Measurements from ENCODE around the gene LPIN2. TPM values are rescaled to one million over a fixed set of nuclear protein-coding genes. Genes with fewer than 3 reads are reported as not detected.
"Not testable (repeated sequence)": the region's sequence is repeated elsewhere in the genome, so short reads cannot be mapped to it uniquely, and the experiment has no call there.

The LPIN2 gene
- total RNA-seq, 1 donor, result 48.1 TPM

DNA sequence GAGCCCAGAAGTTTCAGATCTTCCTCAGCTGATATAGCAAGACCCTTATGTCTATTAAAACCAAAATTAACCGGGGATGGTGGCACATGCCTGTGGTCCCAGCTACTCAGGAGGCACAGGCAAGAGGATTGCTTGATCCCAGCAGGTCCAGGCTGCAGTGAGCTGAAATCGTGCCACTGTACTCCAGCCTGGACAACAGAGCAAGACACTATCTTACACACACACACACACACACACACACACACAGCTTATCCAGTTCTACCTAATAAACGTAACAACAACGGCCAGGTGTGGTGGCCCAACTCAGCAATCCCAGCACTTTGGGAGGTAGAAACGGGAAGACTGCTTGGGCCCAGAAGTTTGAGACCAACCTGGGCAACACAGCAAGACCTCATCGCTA is 7.5 kb downstream of the LPIN2 start:
- H3K36me3 ChIP-seq (ENCODE audit: insufficient read depth, low read length), result peaks cover 46% of the 10 kb centered on the region

DNA sequence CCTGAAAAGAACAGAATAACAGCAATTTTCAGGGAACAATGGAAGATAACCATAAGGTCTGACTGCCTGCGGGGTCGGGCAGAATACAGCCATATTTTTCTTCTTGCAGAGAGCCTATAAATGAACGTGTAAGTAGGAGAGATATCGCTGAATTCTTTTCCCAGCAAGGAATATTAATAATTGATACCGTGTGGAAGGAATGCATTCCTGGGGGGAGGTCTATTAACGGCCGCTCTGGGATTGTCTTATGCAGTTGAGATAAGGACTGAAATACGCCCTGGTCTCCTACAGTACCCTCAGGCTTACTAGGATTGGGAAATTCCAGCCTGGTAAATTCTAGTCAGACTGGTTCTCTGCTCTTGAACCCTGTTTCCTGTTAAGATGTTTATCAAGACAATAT is 9.2 kb downstream of the LPIN2 start:
- not testable (repeated sequence) for H3K4me1 ChIP-seq (ENCODE audit: insufficient read depth, low read length); H3K9me3 ChIP-seq (ENCODE audit: low read depth, low read length); H3K4me3 ChIP-seq (ENCODE audit: insufficient read depth, low read length); H3K27ac ChIP-seq (ENCODE audit: low read depth, low read length); H3K27me3 ChIP-seq (ENCODE audit: insufficient read depth, low read length); DNase-seq (ENCODE audit: insufficient read length, low spot score, missing footprints); H2AFZ ChIP-seq (ENCODE audit: low read length); H3K4me2 ChIP-seq (ENCODE audit: insufficient read depth, low read length)
- H4K20me1 ChIP-seq (ENCODE audit: insufficient read depth, low read length), result peaks cover 23% of the 10 kb centered on the region
- peaks cover 40% of the 10 kb centered on the region for H3K36me3 ChIP-seq (ENCODE audit: insufficient read depth, low read length)
- H3K79me2 ChIP-seq (ENCODE audit: insufficient read depth, low read length), result peaks cover 97% of the 10 kb centered on the region

More for the DNA sequence above, 7.5 kb downstream of the LPIN2 start:
- no peak for DNase-seq (ENCODE audit: insufficient read length, low spot score, missing footprints)
- H2AFZ ChIP-seq (ENCODE audit: low read length), result no peak overlapping the region
- TF ChIP-seq, protein P1, sequence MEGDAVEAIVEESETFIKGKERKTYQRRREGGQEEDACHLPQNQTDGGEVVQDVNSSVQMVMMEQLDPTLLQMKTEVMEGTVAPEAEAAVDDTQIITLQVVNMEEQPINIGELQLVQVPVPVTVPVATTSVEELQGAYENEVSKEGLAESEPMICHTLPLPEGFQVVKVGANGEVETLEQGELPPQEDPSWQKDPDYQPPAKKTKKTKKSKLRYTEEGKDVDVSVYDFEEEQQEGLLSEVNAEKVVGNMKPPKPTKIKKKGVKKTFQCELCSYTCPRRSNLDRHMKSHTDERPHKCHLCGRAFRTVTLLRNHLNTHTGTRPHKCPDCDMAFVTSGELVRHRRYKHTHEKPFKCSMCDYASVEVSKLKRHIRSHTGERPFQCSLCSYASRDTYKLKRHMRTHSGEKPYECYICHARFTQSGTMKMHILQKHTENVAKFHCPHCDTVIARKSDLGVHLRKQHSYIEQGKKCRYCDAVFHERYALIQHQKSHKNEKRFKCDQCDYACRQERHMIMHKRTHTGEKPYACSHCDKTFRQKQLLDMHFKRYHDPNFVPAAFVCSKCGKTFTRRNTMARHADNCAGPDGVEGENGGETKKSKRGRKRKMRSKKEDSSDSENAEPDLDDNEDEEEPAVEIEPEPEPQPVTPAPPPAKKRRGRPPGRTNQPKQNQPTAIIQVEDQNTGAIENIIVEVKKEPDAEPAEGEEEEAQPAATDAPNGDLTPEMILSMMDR (IDR thresholded peaks at IDR 0.05; ENCODE audit: extremely low read depth, low read depth, low read length), result no peak
- H3K27me3 ChIP-seq (ENCODE audit: insufficient read depth, low read length), result no peaks in the 10 kb centered on the region
- H3K27ac ChIP-seq (ENCODE audit: low read depth, low read length), result no peak overlapping the region
- H3K79me2 ChIP-seq (ENCODE audit: insufficient read depth, low read length), result peaks cover 99% of the 10 kb centered on the region
- no peak overlapping the region for H3K4me2 ChIP-seq (ENCODE audit: insufficient read depth, low read length)
- peaks cover 25% of the 10 kb centered on the region for H4K20me1 ChIP-seq (ENCODE audit: insufficient read depth, low read length)
- H3K4me1 ChIP-seq (ENCODE audit: insufficient read depth, low read length), result no peaks in the 10 kb centered on the region
- H3K4me3 ChIP-seq (ENCODE audit: insufficient read depth, low read length), result no peak overlapping the region
- H3K9me3 ChIP-seq (ENCODE audit: low read depth, low read length), result no peaks in the 10 kb centered on the region

DNA sequence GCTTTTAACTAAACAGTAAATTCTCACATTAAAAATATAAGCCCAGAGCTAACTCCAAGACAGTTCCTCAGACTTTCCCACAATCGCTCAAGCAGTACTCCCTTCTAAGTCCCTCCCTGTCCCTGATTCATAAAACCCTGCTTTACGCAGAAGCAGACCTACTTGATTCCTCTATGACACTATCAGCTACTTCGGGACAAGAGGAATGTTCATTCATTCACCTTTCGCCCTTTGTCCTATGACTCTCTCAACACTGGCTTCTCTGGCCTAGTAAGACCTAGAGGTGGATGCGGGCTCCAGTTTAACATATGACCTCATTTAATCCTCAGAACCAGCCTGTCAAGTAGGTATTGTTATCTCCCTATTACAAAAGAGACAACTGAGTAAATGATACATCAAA is 10.2 kb downstream of the LPIN2 start:
- Histone ChIP-seq H4K20me1 (ENCODE audit: insufficient read depth, low read length) (peaks cover 19% of the 10 kb centered on the region), H3K27me3 (ENCODE audit: insufficient read depth, low read length) (no peaks in the 10 kb centered on the region), H3K36me3 (ENCODE audit: insufficient read depth, low read length) (peaks cover 35% of the 10 kb centered on the region), H3K4me1 (ENCODE audit: insufficient read depth, low read length) (peaks cover 14% of the 10 kb centered on the region), H2AFZ (ENCODE audit: low read length) (no peak overlapping the region), H3K27ac (ENCODE audit: low read depth, low read length) (no peak overlapping the region), H3K4me3 (ENCODE audit: insufficient read depth, low read length) (no peak overlapping the region), H3K79me2 (ENCODE audit: insufficient read depth, low read length) (peaks cover 95% of the 10 kb centered on the region), H3K9me3 (ENCODE audit: low read depth, low read length) (no peaks in the 10 kb centered on the region), H3K4me2 (ENCODE audit: insufficient read depth, low read length) (no peak overlapping the region)
- DNase-seq (ENCODE audit: insufficient read length, low spot score, missing footprints), result no peak
- TF ChIP-seq, protein P1 (IDR thresholded peaks at IDR 0.05; ENCODE audit: extremely low read depth, low read depth, low read length), result no peak

DNA sequence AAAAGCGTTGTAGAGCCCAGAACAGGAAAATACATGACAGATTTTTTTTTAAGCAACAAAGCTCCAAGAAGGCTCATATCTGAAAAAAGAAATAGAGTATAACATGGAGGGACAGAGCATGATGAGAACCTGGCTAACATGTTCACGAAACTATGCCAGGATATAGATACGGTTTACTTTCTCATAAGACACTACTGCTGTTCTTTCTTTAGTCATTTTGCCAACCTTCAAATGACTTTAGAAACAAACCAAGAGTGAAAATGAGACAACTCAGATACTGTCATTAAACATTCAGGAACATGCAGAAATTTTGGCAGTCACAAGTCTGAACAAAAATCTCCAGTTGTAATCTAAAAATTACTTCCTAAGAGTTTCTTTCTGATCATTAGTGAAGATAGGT is 14.3 kb downstream of the LPIN2 start:
- Histone ChIP-seq H3K4me1 (ENCODE audit: insufficient read depth, low read length) (peaks cover 26% of the 10 kb centered on the region), H4K20me1 (ENCODE audit: insufficient read depth, low read length) (peaks cover 28% of the 10 kb centered on the region), H2AFZ (ENCODE audit: low read length) (no peak overlapping the region), H3K27ac (ENCODE audit: low read depth, low read length) (peak overlapping the region; percentile 62), H3K79me2 (ENCODE audit: insufficient read depth, low read length) (peaks cover 95% of the 10 kb centered on the region), H3K27me3 (ENCODE audit: insufficient read depth, low read length) (no peaks in the 10 kb centered on the region), H3K4me2 (ENCODE audit: insufficient read depth, low read length) (peak overlapping the region; percentile 4), H3K4me3 (ENCODE audit: insufficient read depth, low read length) (no peak overlapping the region), H3K9me3 (ENCODE audit: low read depth, low read length) (no peaks in the 10 kb centered on the region), H3K36me3 (ENCODE audit: insufficient read depth, low read length) (peaks cover 10% of the 10 kb centered on the region)
- no peak for DNase-seq (ENCODE audit: insufficient read length, low spot score, missing footprints)
- TF ChIP-seq, protein P1 (IDR thresholded peaks at IDR 0.05; ENCODE audit: extremely low read depth, low read depth, low read length), result no peak

Measured in osteoblast (primary cell).